ENCODE data around the gene MLLT3.

Gene MLLT3

GRCh38 chr9:20624201-20625002 lies 2.1 kb upstream of the MLLT3 start:
- peak; percentile 68 for DNase-seq

DNA sequence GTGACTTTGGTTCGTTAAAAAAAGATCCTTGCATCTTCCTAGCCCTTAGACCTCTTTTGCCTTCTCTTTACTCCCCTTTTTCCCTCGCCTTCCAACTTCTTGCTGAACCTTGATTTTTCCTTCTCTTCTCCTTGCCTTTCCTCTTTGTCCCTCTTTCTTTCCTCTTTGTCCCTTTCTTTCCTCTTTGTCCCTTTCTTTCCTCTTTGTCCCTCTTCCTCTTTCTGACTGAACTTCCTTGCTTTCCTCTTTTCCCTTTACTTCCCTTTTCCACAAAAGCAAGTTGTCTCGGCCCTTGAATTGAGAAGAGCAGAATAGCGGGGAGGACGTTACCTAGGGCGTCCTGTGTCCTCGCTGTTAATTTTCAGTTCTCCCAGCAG lies 1.4 kb upstream of the MLLT3 start:
- no peak for DNase-seq

DNA sequence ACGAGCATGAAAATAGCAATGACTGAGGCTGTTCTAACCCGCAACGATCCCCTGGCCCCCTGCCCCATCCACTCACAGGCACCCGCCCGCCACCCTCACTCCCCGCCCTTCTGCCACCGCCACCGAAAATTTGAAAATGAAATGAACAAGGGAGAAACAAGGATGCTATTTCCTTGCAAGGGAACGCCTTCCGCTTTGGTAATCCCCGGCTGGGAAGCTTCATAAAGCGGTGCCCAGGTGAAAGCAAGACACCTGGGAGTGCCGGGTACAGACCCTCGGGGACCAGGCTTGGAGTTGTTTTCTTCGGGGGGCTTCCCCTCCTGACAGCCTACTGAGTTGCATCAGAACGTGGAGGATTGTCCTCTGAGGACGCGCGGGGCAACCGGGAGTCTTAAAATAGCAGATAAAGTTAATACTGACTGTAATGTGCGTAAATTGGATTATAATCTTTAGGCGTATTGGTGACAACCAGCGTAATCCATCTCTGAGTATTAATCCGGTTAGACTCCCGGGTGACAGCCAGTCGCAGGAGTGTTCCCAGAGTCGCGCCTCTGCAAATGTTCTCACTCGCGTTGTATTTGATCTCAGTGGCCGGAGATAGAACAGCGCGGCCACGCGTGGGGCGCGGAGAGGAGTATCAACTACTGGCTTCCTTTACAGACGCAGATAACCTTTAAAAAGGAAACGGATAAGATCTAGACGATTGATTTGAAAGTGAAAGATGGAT lies 885 bp upstream of the MLLT3 start:
- DNase-seq: peak; percentile 10

DNA sequence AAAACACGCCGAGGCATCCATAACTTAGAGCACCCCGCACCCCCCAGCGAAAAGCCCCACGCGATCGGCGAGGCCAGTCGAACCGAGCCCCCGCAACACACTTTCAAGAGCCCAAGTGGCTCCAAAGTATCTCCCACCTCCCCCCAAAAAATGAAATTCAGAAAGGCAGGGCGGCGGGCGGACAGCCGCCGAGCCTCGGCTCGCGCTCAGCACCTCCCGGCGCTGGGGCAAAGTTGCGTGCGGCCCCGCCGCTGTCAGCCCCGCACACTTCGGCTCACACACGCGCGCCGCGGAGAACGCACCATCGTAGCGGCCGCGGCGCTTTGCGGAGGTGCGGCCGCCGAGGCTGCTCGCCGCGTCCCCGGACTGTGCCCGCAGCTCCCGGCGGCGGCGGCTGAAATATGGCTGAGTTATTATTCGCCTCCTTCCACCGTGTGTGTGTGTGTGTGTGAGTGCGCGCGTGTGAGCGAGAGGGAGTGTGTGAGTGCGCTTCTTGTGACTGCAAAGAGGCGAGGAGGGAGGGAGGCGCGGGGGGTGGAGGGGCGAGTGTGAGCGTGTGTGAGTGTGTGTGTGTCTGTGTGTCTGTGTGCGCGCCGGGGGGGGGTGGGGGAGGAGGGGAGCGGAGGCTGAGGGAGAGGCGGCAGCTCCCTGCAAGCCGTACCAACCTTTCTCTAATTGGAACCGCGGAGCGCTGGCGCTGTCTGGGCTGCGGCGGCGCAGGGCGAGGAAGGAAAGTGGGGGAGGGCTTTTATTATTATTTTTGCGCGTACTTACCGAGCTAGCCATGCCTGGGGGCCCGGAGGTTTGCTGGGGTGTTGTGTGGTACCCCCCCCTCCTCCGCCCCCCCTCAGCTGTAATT lies 599 bp downstream of the MLLT3 start:
- peak; percentile 66 for DNase-seq

DNA sequence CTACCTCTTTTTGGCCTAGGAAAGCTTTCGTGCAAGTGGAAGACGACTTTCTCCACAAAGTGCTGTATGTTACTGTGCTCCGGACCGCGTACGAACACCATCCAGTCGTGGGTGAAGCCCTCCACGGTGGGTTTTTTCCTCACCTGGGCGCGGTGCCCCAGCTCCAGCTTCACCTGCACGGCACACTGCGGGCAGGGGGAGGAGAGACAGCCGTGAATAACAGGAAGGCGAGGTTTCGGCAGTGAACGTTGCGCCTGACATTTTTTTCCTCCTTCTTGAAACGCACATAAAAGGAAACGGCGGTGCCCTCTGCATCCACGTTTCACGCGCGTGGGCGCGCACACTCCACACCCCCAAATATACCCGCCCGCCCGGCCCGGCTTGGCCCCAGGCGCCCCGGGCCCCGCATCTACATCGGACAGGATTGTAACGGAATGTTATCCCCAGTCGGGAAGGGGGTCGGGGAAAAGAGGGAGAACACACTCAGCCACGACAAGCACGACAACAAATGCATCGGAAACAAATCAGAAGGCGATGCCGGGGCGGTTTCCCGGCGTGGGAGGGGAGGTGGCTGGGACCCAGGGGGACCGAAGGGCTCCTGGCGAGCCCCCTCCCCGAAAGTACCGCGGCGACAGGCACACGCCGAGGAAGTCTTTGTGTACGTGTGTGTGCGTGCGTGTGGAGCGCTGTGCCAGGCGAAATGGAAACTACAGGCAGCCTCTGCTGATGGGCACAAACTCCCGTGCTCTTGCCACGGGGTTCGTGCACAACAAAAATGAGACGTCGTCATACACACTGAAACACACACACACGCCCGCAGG lies 1.4 kb downstream of the MLLT3 start:
- no peak for DNase-seq

GRCh38 chr9:20619487-20620200 lies 2.7 kb downstream of the MLLT3 start:
- no peak for DNase-seq

- DNase-seq: no peak
Measured at GRCh38 chr9:20618361-20618802, 3.9 kb downstream of the MLLT3 start.

DNA sequence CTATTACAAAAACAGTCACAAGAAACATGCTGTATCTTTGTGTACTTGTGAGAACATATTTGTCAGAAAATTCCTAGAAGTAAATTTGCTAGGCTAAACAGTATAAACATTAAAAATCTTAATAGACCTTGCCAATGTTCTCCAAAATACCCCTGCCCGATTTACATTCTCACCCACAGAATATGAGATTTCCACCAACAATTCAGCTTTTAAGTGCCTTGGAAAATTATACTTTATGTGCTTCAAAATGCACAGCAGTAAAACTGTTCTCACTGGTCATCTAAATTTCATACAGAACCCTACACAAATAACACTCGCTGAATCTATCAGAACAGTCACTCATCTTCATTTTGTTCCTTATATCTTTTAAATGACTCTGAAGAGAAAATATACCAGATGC lies 5.5 kb downstream of the MLLT3 start:
- no peak for DNase-seq

GRCh38 chr9:20614602-20615216 lies 7.6 kb downstream of the MLLT3 start:
- no peak for DNase-seq

GRCh38 chr9:20611691-20612287 lies 10.5 kb downstream of the MLLT3 start:
- no peak for DNase-seq

GRCh38 chr9:20610591-20610990 lies 11.7 kb downstream of the MLLT3 start:
- DNase-seq: no peak

- no peak for DNase-seq
Measured at GRCh38 chr9:20608582-20608981, 13.7 kb downstream of the MLLT3 start.

- no peak for DNase-seq
Measured at GRCh38 chr9:20606652-20607051, 15.6 kb downstream of the MLLT3 start.

DNA sequence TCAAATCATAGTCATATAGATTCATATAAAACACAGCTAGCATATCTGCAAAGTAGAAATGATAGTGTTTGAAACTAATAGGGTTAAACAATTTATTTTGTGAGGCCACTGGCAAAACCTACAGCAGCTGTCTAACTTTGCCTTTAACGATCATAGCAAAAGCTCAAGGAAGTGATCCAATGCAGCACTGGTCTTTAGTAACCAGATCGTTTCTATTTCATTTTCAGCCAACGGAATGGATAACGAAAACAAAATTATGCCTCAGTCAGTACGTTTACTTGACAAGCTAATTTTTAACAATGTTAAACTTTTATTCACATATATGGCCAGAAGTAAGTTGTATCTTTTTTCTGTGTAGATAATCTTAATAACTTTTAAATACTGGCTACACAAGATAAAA lies 17.7 kb downstream of the MLLT3 start:
- no peak for DNase-seq

DNA sequence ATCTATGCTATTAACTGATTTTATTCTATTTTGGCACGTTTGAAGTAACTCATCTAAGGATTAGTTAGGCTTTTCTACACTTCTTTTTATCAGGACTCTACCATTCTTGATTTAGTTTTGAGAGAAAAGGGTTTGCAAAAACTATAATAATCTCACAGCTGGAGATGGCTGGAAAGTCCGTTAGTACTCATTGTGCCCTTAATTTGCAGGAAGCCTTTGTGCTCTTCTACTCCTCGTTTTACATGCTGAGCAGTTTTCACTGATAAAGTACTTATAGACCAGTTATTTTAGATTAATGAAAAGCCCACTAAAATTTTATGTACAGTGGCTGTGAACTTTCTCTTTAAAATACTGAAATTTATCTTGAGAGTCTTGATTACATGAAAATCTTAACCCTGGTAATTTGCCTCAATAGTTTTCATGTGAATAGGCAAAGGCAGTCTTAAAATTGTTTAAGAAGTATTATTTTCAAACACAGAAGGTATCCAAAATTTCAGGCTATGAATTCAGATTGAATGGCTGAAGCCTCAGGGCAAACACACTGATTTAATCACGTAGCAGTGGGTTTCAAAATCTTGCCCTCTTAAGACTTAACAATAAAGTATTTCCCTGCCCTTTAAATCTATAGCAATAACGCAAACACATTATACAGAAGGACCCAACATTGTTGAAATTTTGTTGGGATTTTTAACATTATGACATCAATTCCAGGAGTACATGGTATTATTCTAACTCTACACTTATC lies 18.6 kb downstream of the MLLT3 start:
- no peak for DNase-seq

GRCh38 chr9:20601292-20601691 lies 21.0 kb downstream of the MLLT3 start:
- DNase-seq: no peak

- DNase-seq: no peak
Measured at GRCh38 chr9:20599195-20599594, 23.1 kb downstream of the MLLT3 start.

- DNase-seq: no peak
Measured at GRCh38 chr9:20598367-20598766, 23.9 kb downstream of the MLLT3 start.

DNA sequence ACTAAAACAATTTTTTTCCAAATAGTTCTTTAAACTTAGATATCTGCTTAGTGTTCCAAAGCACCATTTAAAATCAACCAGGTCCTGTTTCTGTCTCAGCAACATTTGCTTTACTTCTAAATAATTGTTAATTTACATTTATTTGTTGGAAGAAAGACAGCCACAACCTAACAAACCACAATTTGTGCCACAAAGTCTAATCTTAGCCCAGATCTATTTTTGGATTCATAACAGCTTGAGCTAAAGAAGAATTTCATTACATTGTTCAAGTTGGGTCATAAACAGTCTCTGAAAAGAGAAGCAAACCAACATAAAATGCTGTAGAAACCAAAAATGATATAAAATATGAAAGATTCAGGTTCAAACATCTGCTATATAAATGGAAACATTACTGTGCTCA lies 24.4 kb downstream of the MLLT3 start:
- no peak for DNase-seq

- no peak for DNase-seq
Measured at GRCh38 chr9:20594608-20595007, 27.7 kb downstream of the MLLT3 start.

Data from NCI-H1092 (cell line).